GDM1 (cell line): Measurements from ENCODE around the gene GTF2H2.
"Not testable (repeated sequence)": the region's sequence is repeated elsewhere in the genome, so short reads cannot be mapped to it uniquely, and the experiment has no call there.

ENCODE experiments used
- DNase-seq: peaks from one replicate; lab custom pipeline; 2025; lab: John Stamatoyannopoulos, UW

GTF2H2 gene

DNA sequence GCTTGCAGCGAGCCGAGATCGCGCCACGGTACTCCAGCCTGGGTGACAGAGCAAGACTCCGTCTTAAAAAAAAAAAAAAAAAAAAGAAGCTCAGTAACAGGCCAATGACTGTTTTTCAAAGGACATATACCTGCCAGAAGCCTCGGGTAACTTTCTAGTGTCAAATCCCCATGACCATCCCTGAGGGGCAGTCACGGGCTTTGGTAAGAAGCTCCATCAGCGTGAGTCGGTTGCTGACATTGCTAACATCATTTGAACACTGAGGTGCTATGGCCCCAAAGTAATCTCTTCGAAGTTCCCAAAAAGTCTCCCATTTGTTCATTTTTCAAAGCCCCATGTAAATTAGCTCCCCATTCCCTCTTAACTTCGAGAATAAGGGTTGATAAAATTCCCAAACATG is 53.9 kb downstream of the GTF2H2 start:
- no peak for DNase-seq

DNA sequence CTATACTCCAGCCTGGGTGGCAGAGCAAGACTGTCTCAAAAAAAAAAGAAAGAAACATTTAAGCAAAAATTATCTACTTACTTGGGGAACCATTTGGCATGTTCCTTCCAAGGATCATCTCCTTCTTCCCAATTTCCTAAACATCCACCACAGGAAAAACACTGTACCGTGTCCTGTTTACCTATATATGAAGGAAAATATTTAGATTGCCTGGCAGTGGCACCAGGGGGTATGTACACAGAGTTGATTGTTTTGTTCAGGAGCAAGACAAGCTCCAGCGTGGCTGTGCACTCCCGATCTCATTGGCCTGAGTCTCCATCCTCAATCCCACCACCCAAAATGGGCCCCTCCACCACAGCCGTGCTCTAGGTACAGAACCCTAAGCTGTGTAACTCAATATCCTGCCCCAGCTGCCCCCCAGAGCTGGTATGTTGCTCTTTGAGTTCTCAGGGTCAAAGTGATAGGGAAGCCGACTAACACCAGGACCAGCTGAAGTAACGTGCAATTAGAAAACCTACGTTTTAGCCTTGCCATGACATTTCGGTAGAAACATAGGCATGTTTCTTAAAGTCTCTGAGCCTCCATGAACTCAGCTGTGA is 56.2 kb downstream of the GTF2H2 start:
- DNase-seq = no peak

DNA sequence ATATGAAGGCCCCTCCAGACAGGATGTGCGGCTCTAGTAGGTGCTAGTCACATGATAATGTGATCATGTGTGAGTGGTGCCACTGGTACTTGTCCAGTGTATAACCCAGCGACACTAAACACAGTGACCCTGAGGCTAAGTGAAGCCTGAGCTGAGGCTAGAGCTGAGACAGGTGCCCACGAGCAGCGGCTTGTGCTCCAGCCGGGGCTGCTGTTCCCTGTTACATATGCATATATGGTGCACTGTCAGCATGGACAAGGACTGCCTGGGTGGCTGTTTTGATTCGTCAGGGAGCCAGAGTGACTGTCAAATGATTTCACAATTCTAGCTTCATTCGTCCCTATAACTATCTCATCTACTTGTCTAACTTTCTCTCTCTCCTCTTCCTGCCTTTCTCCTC is 60.5 kb downstream of the GTF2H2 start:
- not testable (repeated sequence) for DNase-seq
